Astrocyte of the cerebellum (primary cell): Measurements from ENCODE around the gene TLR9.

ENCODE experiments used
- DNase-seq: peaks from one replicate; pipeline ENCODE4 v3.0.0-alpha.2; 2011; ENCODE audit warnings: low read depth
- H3K4me3 ChIP-seq: 2 replicates; pipeline ENCODE4 v1.5.1; 2011; ENCODE audit warnings: mild to moderate bottlenecking, low read depth, low read length, moderate library complexity
- CTCF ChIP-seq: IDR thresholded peaks from 2 replicates; pipeline ENCODE4 v1.5.1; 2012; ENCODE audit warnings: low read length, low read depth, moderate library complexity, mild to moderate bottlenecking; ENCODE audit errors: missing control alignments
- in situ Hi-C: cut with HindIII; loops from 2 replicates; pipeline ENCODE4 v1.10.0; 2017; ENCODE audit warnings: low sequenced_read_pairs

Gene TLR9

GRCh38 chr3:52242039-52242438, 16.6 kb upstream of the TLR9 start:
- TF ChIP-seq CTCF, result no peak
- in situ Hi-C loops, result no loop called here
- no peak overlapping the region for H3K4me3 ChIP-seq
- no peak for DNase-seq

GRCh38 chr3:52240886-52241370, 15.5 kb upstream of the TLR9 start:
- in situ Hi-C loops, result no loop called here
- TF ChIP-seq CTCF, result no peak
- DNase-seq, result no peak
- H3K4me3 ChIP-seq, result no peak overlapping the region

- in situ Hi-C loops, result no loop called here
- peak overlapping the region; percentile 78 for H3K4me3 ChIP-seq
- DNase-seq, result peak; percentile 76
- TF ChIP-seq CTCF, result no peak
Observed at GRCh38 chr3:52240059-52240885, 14.8 kb upstream of the TLR9 start.

- in situ Hi-C loops, result no loop called here
- H3K4me3 ChIP-seq, result peak within 1 kb of the TSS; percentile 78
Observed at GRCh38 chr3:52238761-52239701, 13.6 kb upstream of the TLR9 start, which contains the start of gene TWF2. TSS of gene TWF2 (minus strand) at chr3:52239158. CDS start at chr3:52239016, 142 bp downstream.

GRCh38 chr3:52238193-52238760, 12.8 kb upstream of the TLR9 start:
- peak overlapping the region; percentile 78 for H3K4me3 ChIP-seq
- in situ Hi-C loops, result no loop called here
- DNase-seq, result no peak
- no peak for TF ChIP-seq CTCF

More at GRCh38 chr3:52238761-52239701, 13.6 kb upstream of the TLR9 start, which contains the start of gene TWF2:
- TF ChIP-seq CTCF, result peak; percentile 37
- peak; percentile 31 for DNase-seq

- TF ChIP-seq CTCF, result no peak
- in situ Hi-C loops, result no loop called here
- DNase-seq, result peak; percentile 86
- H3K4me3 ChIP-seq, result peak overlapping the region; percentile 78
Observed at GRCh38 chr3:52237657-52238172, 12.3 kb upstream of the TLR9 start.
